IMR-90 (cell line): Measurements from ENCODE around the gene TRIAP1. TPM values are rescaled to one million over a fixed set of nuclear protein-coding genes. Genes with fewer than 3 reads are reported as not detected.

ENCODE experiments used
- ATAC-seq: fragments of 200-7000 bp; cut with Tn5 transposase; 2 replicates; pipeline ENCODE4 v1.9.1; 2020; ENCODE audit warnings: low read depth, mild to moderate bottlenecking, moderate library complexity
- BruUV-seq: library from RNA; stranded (reverse); fragments of 400-500 nt; replicated peaks from 2 replicates; lab custom pipeline; 2021; lab: Mats Ljungman, UMichigan
- CTCF ChIA-PET: fragments of 300-600 bp; formaldehyde crosslinking; extraction: SDS; loops from one replicate; lab custom pipeline; 2021; ENCODE audit warnings: antibody characterized with exemption; lab: Yijun Ruan, JAX
- POLR2A ChIA-PET: fragments of 300-600 bp; sonication (Branson Sonifier 250); formaldehyde crosslinking; loops from one replicate; lab custom pipeline; 2022; ENCODE audit warnings: antibody characterized with exemption; ENCODE audit not compliant: unreplicated experiment; lab: Charles Lee
- DNase-seq: peaks from one replicate; pipeline ENCODE4 v3.0.0; 2013
- H2AFZ ChIP-seq: replicated peaks from 2 replicates; pipeline ENCODE3; 2013; ENCODE audit warnings: low read length, mild to moderate bottlenecking; ENCODE audit not compliant: poor library complexity
- H2AK5ac ChIP-seq: 2 replicates; pipeline ENCODE4 v1.6.1; 2013; ENCODE audit warnings: low read depth, low read length, inconsistent platforms
- H2AK9ac ChIP-seq: replicated peaks from 2 replicates; pipeline ENCODE3; 2013; ENCODE audit warnings: mild to moderate bottlenecking, low read depth, low read length, moderate library complexity; ENCODE audit not compliant: poor library complexity
- H2BK120ac ChIP-seq: 2 replicates; pipeline ENCODE4 v1.6.1; 2013; ENCODE audit warnings: low read depth, low read length, inconsistent platforms
- H2BK15ac ChIP-seq: 3 replicates; pipeline ENCODE4 v1.6.1; 2013; ENCODE audit warnings: low read depth, low read length, inconsistent platforms
- H2BK20ac ChIP-seq: 2 replicates; pipeline ENCODE4 v1.6.1; 2013; ENCODE audit warnings: low read depth, mild to moderate bottlenecking, inconsistent platforms, low read length, moderate library complexity
- H2BK5ac ChIP-seq: 2 replicates; pipeline ENCODE4 v1.6.1; 2013; ENCODE audit warnings: mild to moderate bottlenecking, low read depth, low read length, inconsistent platforms; ENCODE audit not compliant: poor library complexity, severe bottlenecking
- H3K14ac ChIP-seq: replicated peaks from 2 replicates; pipeline ENCODE4 v1.6.1; 2013; ENCODE audit warnings: low read depth, low read length, inconsistent platforms
- H3K18ac ChIP-seq: 2 replicates; pipeline ENCODE4 v1.6.1; 2013; ENCODE audit warnings: low read depth, low read length, control low read depth
- H3K23ac ChIP-seq: 2 replicates; pipeline ENCODE4 v1.6.1; 2013; ENCODE audit warnings: low read depth, low read length, inconsistent platforms
- H3K27ac ChIP-seq: 2 replicates; pipeline ENCODE4 v1.5.1; 2013; ENCODE audit warnings: mild to moderate bottlenecking, control low read depth, low read length; ENCODE audit not compliant: insufficient read depth
- H3K27me3 ChIP-seq: 2 replicates; pipeline ENCODE4 v1.6.1; 2013; ENCODE audit warnings: low read length; ENCODE audit not compliant: control insufficient read depth, insufficient read depth
- H3K36me3 ChIP-seq: 2 replicates; pipeline ENCODE4 v1.6.1; 2013; ENCODE audit warnings: low read length, mixed read lengths; ENCODE audit not compliant: control insufficient read depth, insufficient read depth
- H3K4ac ChIP-seq: 2 replicates; pipeline ENCODE4 v1.6.1; 2013; ENCODE audit warnings: low read depth, low read length, inconsistent platforms
- H3K4me1 ChIP-seq: 2 replicates; pipeline ENCODE4 v1.6.1; 2013; ENCODE audit warnings: low read length, mixed read lengths; ENCODE audit not compliant: control insufficient read depth, insufficient read depth
- H3K4me2 ChIP-seq: 2 replicates; pipeline ENCODE4 v1.6.1; 2013; ENCODE audit warnings: low read depth, mild to moderate bottlenecking, control low read depth, low read length, moderate library complexity
- H3K4me3 ChIP-seq: 2 replicates; pipeline ENCODE4 v1.5.1; 2013; ENCODE audit warnings: low read depth, mild to moderate bottlenecking, control low read depth, low read length, moderate library complexity; ENCODE audit not compliant: insufficient read depth
- H3K56ac ChIP-seq: 2 replicates; pipeline ENCODE4 v1.6.1; 2013; ENCODE audit warnings: low read length, inconsistent platforms; ENCODE audit not compliant: insufficient read depth; ENCODE audit errors: extremely low read depth
- H3K79me1 ChIP-seq, 2 experiments: 2 replicates each; pipeline ENCODE4 v1.6.1; 2013; ENCODE audit warnings: low read length in 2 of 2, inconsistent platforms in 1 of 2, low read depth in 1 of 2
- H3K9ac ChIP-seq: 2 replicates; pipeline ENCODE4 v1.6.1; 2013; ENCODE audit warnings: low read depth, low read length, control low read depth
- H3K9me1 ChIP-seq: 2 replicates; pipeline ENCODE4 v1.6.1; 2013; ENCODE audit warnings: low read length, inconsistent platforms; ENCODE audit not compliant: insufficient read depth
- H3K9me3 ChIP-seq: 2 replicates; pipeline ENCODE4 v1.6.1; 2013; ENCODE audit warnings: low read length; ENCODE audit not compliant: control insufficient read depth, insufficient read depth
- H4K20me1 ChIP-seq: 2 replicates; pipeline ENCODE4 v1.6.1; 2013; ENCODE audit warnings: low read length, inconsistent platforms; ENCODE audit not compliant: insufficient read depth
- H4K5ac ChIP-seq: 2 replicates; pipeline ENCODE4 v1.6.1; 2013; ENCODE audit warnings: mild to moderate bottlenecking, low read depth, low read length, control low read depth
- H4K8ac ChIP-seq, 2 experiments: 2 replicates each; pipeline ENCODE4 v1.6.1; 2013; ENCODE audit warnings: low read depth in 2 of 2, low read length in 2 of 2, control low read depth in 1 of 2, inconsistent platforms in 1 of 2
- H4K91ac ChIP-seq: 2 replicates; pipeline ENCODE4 v1.6.1; 2013; ENCODE audit warnings: low read depth, low read length, inconsistent platforms; ENCODE audit not compliant: insufficient read depth
- BHLHE40 ChIP-seq: fragments of 150-350 bp; IDR thresholded peaks from 2 replicates; pipeline ENCODE4 v1.6.1; 2016; ENCODE audit warnings: mild to moderate bottlenecking, low read depth, low read length
- ELK1 ChIP-seq: fragments of 150-350 bp; IDR thresholded peaks from 2 replicates; pipeline ENCODE4 v1.6.1; 2016; ENCODE audit warnings: low read depth, mild to moderate bottlenecking, low read length, moderate library complexity, borderline replicate concordance
- RCOR1 ChIP-seq: IDR thresholded peaks from 2 replicates; pipeline ENCODE4 v1.6.1; 2012; ENCODE audit warnings: mild to moderate bottlenecking, low read length, improper control_type of control experiment; ENCODE audit not compliant: insufficient replicate concordance
- WGBS, 2 experiments: methylation state at CpG; one replicate each; pipeline versions ENCODE4 v1.1.5 to v1.1.7; 2013; ENCODE audit warnings: missing lambda C conversion rate in 2 of 2; ENCODE audit not compliant: insufficient read length in 1 of 2; ENCODE audit errors: extremely low coverage in 2 of 2; 5-methylcytosine and 5-hydroxymethylcytosine counted together
- dilution Hi-C: fragments of 300-500 bp; cut with HindIII; formaldehyde crosslinking; loops from one replicate; pipeline ENCODE4 v1.14.3; 2018; ENCODE audit warnings: low sequenced_read_pairs; ENCODE audit not compliant: unreplicated experiment
- in situ Hi-C: fragments of 300-500 bp; cut with MboI; formaldehyde crosslinking; loops from 3 replicates; pipeline ENCODE4 v1.14.3; 2019; ENCODE audit warnings: low sequenced_read_pairs, inconsistent platforms, mixed read lengths
- intact Hi-C: fragments of 100-400 bp; cut with micrococcal nuclease; formaldehyde crosslinking; loops from 2 replicates; pipeline ENCODE4 v1.10.0; 2022
- polyA plus RNA-seq, 3 experiments: library from polyadenylated mRNA; depleted of rRNA; stranded (reverse); fragments of >200 nt; gene quantifications; 2 replicates each; pipeline ENCODE4 v1.2.3, GENCODE V29; 2012; ENCODE audit warnings: low replicate concordance in 1 of 3
- total RNA-seq: library from RNA; depleted of rRNA; stranded (reverse); fragments of >200 nt; gene quantifications from 2 replicates; pipeline ENCODE4 v1.2.3, GENCODE V29; 2012
- TF ChIP-seq, protein P1 (sequence below): conservative IDR thresholded peaks from 2 replicates; pipeline ENCODE4 v1.5.1; 2012; ENCODE audit warnings: mild to moderate bottlenecking, low read depth, low read length, improper control_type of control experiment

Gene TRIAP1
- total and polyA plus RNA-seq, 2 of the 4 experiments (the other 2 are of a cell fraction): 19.2 to 32.3 TPM

DNA sequence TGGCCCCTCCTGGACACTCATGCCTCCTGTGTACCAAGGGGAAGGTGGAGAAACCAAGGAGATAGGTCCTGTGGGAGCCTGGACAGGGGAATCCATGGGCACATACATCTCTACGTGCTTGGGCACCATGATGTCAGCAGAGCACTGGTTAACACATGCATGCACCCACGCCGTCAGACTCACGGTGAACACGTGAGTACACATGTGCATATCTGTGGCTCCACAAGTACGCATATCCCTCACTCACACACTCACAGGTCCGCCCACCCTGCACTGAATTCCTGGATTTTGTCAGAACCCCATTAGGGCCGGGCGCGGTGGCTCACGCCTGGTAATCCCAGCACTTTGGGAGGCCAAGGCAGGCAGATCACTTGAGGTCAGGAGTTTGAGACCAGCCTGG is 37.4 kb downstream of the TRIAP1 start:
- no peaks in the 10 kb centered on the region for H3K9me1 ChIP-seq
- no peak overlapping the region for H2AK5ac ChIP-seq
- H2BK20ac ChIP-seq: no peak overlapping the region
- in situ Hi-C loops: no loop called here
- no peak overlapping the region for H3K4me3 ChIP-seq
- dilution Hi-C loops: no loop called here
- no peak for TF ChIP-seq BHLHE40
- no peak for TF ChIP-seq RCOR1
- TF ChIP-seq, protein P1, sequence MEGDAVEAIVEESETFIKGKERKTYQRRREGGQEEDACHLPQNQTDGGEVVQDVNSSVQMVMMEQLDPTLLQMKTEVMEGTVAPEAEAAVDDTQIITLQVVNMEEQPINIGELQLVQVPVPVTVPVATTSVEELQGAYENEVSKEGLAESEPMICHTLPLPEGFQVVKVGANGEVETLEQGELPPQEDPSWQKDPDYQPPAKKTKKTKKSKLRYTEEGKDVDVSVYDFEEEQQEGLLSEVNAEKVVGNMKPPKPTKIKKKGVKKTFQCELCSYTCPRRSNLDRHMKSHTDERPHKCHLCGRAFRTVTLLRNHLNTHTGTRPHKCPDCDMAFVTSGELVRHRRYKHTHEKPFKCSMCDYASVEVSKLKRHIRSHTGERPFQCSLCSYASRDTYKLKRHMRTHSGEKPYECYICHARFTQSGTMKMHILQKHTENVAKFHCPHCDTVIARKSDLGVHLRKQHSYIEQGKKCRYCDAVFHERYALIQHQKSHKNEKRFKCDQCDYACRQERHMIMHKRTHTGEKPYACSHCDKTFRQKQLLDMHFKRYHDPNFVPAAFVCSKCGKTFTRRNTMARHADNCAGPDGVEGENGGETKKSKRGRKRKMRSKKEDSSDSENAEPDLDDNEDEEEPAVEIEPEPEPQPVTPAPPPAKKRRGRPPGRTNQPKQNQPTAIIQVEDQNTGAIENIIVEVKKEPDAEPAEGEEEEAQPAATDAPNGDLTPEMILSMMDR: no peak
- TF ChIP-seq ELK1: no peak
- no peak overlapping the region for H2BK120ac ChIP-seq
- H3K4ac ChIP-seq: no peak overlapping the region
- H4K8ac ChIP-seq: no peak overlapping the region
- H2AFZ ChIP-seq: no peak overlapping the region
- no peak overlapping the region for H3K27ac ChIP-seq
- H3K79me1 ChIP-seq: no peaks in the 10 kb centered on the region
- ATAC-seq: no peak
- no peak for DNase-seq
- H3K27me3 ChIP-seq: peaks cover 16% of the 10 kb centered on the region
- H3K4me1 ChIP-seq: no peaks in the 10 kb centered on the region
- H2BK5ac ChIP-seq: no peak overlapping the region
- no peak overlapping the region for H3K18ac ChIP-seq
- no peak overlapping the region for H4K5ac ChIP-seq
- no peak overlapping the region for H2BK15ac ChIP-seq
- intact Hi-C loops: no loop called here
- no peak overlapping the region for H4K91ac ChIP-seq
- peaks cover 3% of the 10 kb centered on the region; the same call in 1 of the 2 replicates for H3K9me3 ChIP-seq
- H3K9ac ChIP-seq: no peak overlapping the region
- H3K23ac ChIP-seq: no peak overlapping the region
- H4K20me1 ChIP-seq: no peaks in the 10 kb centered on the region
- 71% methylated on average over 1 of the region's 11 CpGs; no CpG with 5 or more reads in 1 of the 2 experiments for WGBS, 2 experiments
- BruUV-seq: no TSS peak
- ChIA-PET CTCF (interaction anchor here (0.6 kb wide), 1 partner anchor 25 kb away, joined by 5 read pairs; no protein-coding TSS in a partner anchor), POLR2A (no interaction called here)
- no peak overlapping the region for H3K56ac ChIP-seq
- H2AK9ac ChIP-seq: no peak overlapping the region
- H3K14ac ChIP-seq: no peak overlapping the region
- H3K4me2 ChIP-seq: no peak overlapping the region
- H3K36me3 ChIP-seq: no peaks in the 10 kb centered on the region
